Measurements from ENCODE around the gene DLG2. TPM values are rescaled to one million over a fixed set of nuclear protein-coding genes. Genes with fewer than 3 reads are reported as not detected.
A peak's percentile ranks its signal among the peaks of the same experiment; 100 is the strongest.

DLG2 gene
- total RNA-seq, 1 donor from 2014 or later: 0.17 TPM

DNA sequence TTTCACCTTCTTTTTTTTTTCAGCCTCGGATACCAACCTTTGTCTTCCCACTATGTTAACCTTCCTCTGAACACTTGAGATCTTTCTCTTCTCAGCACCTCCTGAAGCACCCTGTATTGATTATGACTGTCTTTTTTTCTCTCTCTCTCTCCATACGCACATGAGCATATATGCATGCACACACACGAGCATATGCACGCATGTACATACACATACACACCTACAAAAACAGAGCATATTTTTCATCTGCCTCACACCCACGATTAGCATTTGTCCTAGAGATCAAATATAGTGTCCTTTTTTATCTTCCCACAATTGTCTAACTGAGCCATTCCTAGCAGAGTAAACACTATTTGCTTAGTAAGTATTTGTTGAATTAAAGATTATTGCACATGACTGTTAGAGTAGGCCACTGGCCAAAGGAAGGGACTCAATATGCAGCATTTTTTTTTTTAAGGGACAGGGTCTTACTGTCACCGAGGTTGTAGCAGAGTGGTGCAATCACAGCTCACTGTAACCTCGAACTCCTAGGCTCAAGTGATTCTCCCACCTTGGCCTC, 1718.8 kb downstream of the DLG2 start:
- H3K4me3 ChIP-seq (ENCODE audit: low read depth, low read length): no peak overlapping the region
- no peak for DNase-seq (ENCODE audit: low read depth)
- no peak for TF ChIP-seq CTCF (conservative IDR thresholded peaks at IDR 0.05; ENCODE audit: low read depth, low read length)

DNA sequence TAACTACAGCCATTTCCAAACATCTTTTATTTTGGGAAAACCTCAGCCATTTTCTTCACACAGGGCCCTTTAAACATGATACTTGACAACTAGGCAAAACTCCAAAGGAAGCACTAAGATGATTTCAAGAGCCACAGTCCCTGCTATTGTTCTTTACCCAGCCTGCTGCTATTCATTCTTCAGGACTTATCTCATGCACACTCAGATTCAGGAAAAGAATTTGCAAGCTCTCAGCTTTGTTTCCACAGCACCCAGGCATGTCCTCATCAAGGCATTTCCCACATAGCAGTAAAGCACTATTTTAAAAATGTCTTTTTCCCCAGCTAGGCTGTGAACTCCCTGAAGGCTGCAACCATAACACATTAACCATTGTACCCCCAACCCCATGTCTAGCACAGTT, 1731.6 kb downstream of the DLG2 start:
- peak; percentile 19 for DNase-seq (ENCODE audit: low read depth)
- H3K4me3 ChIP-seq (ENCODE audit: low read depth, low read length): no peak overlapping the region
- no peak for TF ChIP-seq CTCF (conservative IDR thresholded peaks at IDR 0.05; ENCODE audit: low read depth, low read length)

GRCh38 chr11:83881428-83881827, 1745.7 kb downstream of the DLG2 start:
- DNase-seq (ENCODE audit: low read depth): no peak
- TF ChIP-seq CTCF (conservative IDR thresholded peaks at IDR 0.05; ENCODE audit: low read depth, low read length): peak; percentile 35
- no peak overlapping the region for H3K4me3 ChIP-seq (ENCODE audit: low read depth, low read length)

DNA sequence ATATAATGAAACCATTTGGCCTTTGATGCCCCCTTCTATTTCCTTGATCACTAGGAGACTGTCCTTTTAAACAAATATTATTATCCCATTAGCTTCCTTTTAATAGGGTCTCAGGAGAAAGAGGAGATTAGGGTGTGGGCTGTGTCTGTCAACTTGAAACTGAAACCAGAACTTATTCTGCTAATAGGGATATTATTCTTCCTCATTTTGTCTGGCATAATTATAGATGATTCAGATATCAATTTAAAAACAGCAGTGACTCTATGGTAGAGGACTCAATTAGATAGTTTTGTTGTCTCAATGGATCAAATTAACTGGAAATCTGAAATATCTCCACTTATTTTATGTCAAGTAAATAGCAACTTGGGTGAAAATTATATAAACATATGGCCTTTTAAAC, 1756.1 kb downstream of the DLG2 start:
- DNase-seq (ENCODE audit: low read depth): no peak
- H3K4me3 ChIP-seq (ENCODE audit: low read depth, low read length): no peak overlapping the region
- TF ChIP-seq CTCF (conservative IDR thresholded peaks at IDR 0.05; ENCODE audit: low read depth, low read length): no peak

GRCh38 chr11:83866655-83867054, 1760.5 kb downstream of the DLG2 start:
- no peak for TF ChIP-seq CTCF (conservative IDR thresholded peaks at IDR 0.05; ENCODE audit: low read depth, low read length)
- DNase-seq (ENCODE audit: low read depth): no peak
- H3K4me3 ChIP-seq (ENCODE audit: low read depth, low read length): no peak overlapping the region

DNA sequence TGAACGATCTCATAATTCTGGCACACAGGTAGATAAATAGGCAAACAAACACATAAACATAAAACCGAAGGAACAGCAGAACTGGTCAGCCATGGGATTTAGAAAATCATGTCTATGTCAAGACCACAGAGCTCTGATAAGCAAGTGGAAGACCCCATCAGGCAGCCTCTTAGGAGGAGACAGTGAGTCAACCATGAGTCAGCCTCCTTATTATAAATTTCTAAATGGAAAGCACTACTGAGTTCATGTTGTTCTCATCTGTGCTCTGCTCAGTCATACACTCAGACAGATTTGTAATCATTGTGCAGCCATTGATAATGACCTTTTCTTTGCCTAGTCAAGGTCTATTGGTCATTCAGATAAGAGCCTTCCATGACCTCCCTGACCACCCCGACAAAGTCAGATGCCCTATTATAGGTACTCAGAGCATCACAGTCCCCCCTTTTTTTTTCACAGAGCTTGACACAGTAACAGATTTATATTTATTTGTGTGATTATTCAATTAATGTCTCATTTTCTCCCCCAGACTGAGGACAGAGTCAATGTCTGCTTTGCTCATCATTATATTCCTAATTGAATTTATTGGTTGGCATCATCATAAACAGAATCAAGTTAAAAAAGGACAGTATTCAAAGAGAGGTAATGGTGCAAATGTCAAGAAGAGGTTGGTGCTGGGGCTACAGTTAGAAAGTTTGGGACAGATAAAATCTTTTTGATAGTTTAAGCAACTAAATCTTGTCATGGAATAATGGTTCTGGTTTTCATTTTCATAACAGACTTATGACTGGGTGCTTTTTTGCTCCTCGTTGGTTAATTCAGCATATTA, 1761.3 kb downstream of the DLG2 start:
- H3K4me3 ChIP-seq (ENCODE audit: low read depth, low read length): no peak overlapping the region
- DNase-seq (ENCODE audit: low read depth): peak; percentile 12
- TF ChIP-seq CTCF (conservative IDR thresholded peaks at IDR 0.05; ENCODE audit: low read depth, low read length): no peak

Data from epithelial cell of proximal tubule (primary cell).